Neuronal stem cell (in vitro differentiated cells): Measurements from ENCODE around the gene MIGA2.

Source experiments
- DNase-seq: peaks from one replicate; pipeline ENCODE4 v3.0.0-alpha.2; 2013; ENCODE audit warnings: low spot score
- H2AFZ ChIP-seq: one replicate; pipeline ENCODE4 v1.6.1; 2013; ENCODE audit warnings: mild to moderate bottlenecking, low read length, inconsistent platforms
- H2AK5ac ChIP-seq: 2 replicates; pipeline ENCODE4 v1.6.1; 2013; ENCODE audit warnings: low read depth, mild to moderate bottlenecking, inconsistent platforms, low read length, moderate library complexity, mixed read lengths
- H2BK120ac ChIP-seq: 2 replicates; pipeline ENCODE4 v1.6.1; 2013; ENCODE audit warnings: low read depth, mild to moderate bottlenecking, inconsistent platforms, low read length, moderate library complexity, mixed read lengths
- H2BK12ac ChIP-seq: one replicate; pipeline ENCODE4 v1.6.1; 2013; ENCODE audit warnings: low read length, inconsistent platforms
- H2BK15ac ChIP-seq: 2 replicates; pipeline ENCODE4 v1.6.1; 2013; ENCODE audit warnings: mild to moderate bottlenecking, low read length, inconsistent platforms, mixed read lengths
- H2BK5ac ChIP-seq: one replicate; pipeline ENCODE4 v1.6.1; 2013; ENCODE audit warnings: inconsistent platforms, mild to moderate bottlenecking, low read length, moderate library complexity
- H3K14ac ChIP-seq: one replicate; pipeline ENCODE4 v1.6.1; 2013; ENCODE audit warnings: low read length, inconsistent platforms
- H3K18ac ChIP-seq: 2 replicates; pipeline ENCODE4 v1.6.1; 2013; ENCODE audit warnings: low read length, inconsistent platforms
- H3K23ac ChIP-seq: 2 replicates; pipeline ENCODE4 v1.6.1; 2013; ENCODE audit warnings: low read depth, mild to moderate bottlenecking, mixed read lengths, low read length, inconsistent platforms; ENCODE audit not compliant: poor library complexity
- H3K27ac ChIP-seq: replicated peaks from 3 replicates; pipeline ENCODE4 v1.5.1; 2013; ENCODE audit warnings: low read length, inconsistent platforms
- H3K27me3 ChIP-seq, 3 experiments: 2 replicates each; pipeline ENCODE4 v1.6.1; 2013; ENCODE audit warnings: low read length in 3 of 3, mild to moderate bottlenecking in 2 of 3, inconsistent platforms in 1 of 3, low read depth in 1 of 3, mixed read lengths in 1 of 3, moderate library complexity in 1 of 3; ENCODE audit not compliant: control insufficient read depth in 3 of 3, insufficient read depth in 3 of 3
- H3K36me3 ChIP-seq, 2 donors: replicated peaks in 1 of 2; 2 replicates each; pipeline ENCODE4 v1.6.1; 2013; ENCODE audit warnings: low read length in 2 of 2; ENCODE audit not compliant: control insufficient read depth in 2 of 2, insufficient read depth in 2 of 2
- H3K4ac ChIP-seq: 2 replicates; pipeline ENCODE4 v1.6.1; 2013; ENCODE audit warnings: inconsistent platforms, mild to moderate bottlenecking, low read length, moderate library complexity
- H3K4me1 ChIP-seq, 2 donors: 1 replicate in 1 of 2; 2 replicates in 1 of 2; pipeline ENCODE4 v1.6.1; 2013; ENCODE audit warnings: low read length in 2 of 2, low read depth in 1 of 2; ENCODE audit not compliant: control insufficient read depth in 2 of 2, insufficient read depth in 1 of 2
- H3K4me2 ChIP-seq: one replicate; pipeline ENCODE4 v1.6.1; 2013; ENCODE audit warnings: mild to moderate bottlenecking, low read length, inconsistent platforms; ENCODE audit not compliant: insufficient read depth, poor library complexity, severe bottlenecking
- H3K4me3 ChIP-seq, 2 donors: 2 replicates each; pipeline ENCODE4 v1.5.1; 2013; ENCODE audit warnings: low read length in 2 of 2, mild to moderate bottlenecking in 2 of 2, inconsistent platforms in 1 of 2, moderate library complexity in 1 of 2
- H3K79me1 ChIP-seq: one replicate; pipeline ENCODE4 v1.6.1; 2013; ENCODE audit warnings: low read depth, mild to moderate bottlenecking, inconsistent platforms, low read length, moderate library complexity
- H3K9ac ChIP-seq: one replicate; pipeline ENCODE4 v1.6.1; 2013; ENCODE audit warnings: mild to moderate bottlenecking, low read depth, low read length, inconsistent platforms; ENCODE audit not compliant: poor library complexity
- H3K9me3 ChIP-seq, 2 donors: replicated peaks in 1 of 2; 2 replicates each; pipeline versions ENCODE3 to v1.6.1; 2013; ENCODE audit warnings: low read length in 2 of 2, mild to moderate bottlenecking in 2 of 2, inconsistent platforms in 1 of 2, low read depth in 1 of 2, mixed read lengths in 1 of 2, moderate library complexity in 1 of 2; ENCODE audit not compliant: control insufficient read depth in 2 of 2, insufficient read depth in 1 of 2
- H4K8ac ChIP-seq: one replicate; pipeline ENCODE4 v1.6.1; 2013; ENCODE audit warnings: low read depth, mild to moderate bottlenecking, inconsistent platforms, low read length, moderate library complexity
- H4K91ac ChIP-seq: one replicate; pipeline ENCODE4 v1.6.1; 2013; ENCODE audit warnings: low read length, low read depth, mild to moderate bottlenecking, inconsistent platforms; ENCODE audit not compliant: poor library complexity
- WGBS, 2 donors: extraction: QIAGEN DNeasy Blood & Tissue Kit; methylation state at CpG; one replicate each; pipeline ENCODE4 v1.1.7; 2013; ENCODE audit warnings: missing lambda C conversion rate in 2 of 2, mixed read lengths in 1 of 2; ENCODE audit not compliant: insufficient read length in 2 of 2, insufficient replicate concordance in 1 of 2; ENCODE audit errors: extremely low coverage in 2 of 2; 5-methylcytosine and 5-hydroxymethylcytosine counted together

The MIGA2 gene

GRCh38 chr9:129081388-129081904 is 45.0 kb downstream of the MIGA2 start:
- Histone ChIP-seq H3K4me2 (peak overlapping the region; percentile 88), H3K36me3 (peaks cover 16 to 33% of the 10 kb centered on the region in 2 donors), H4K8ac (no peak overlapping the region), H3K4me1 (peaks cover 0 to 8% of the 10 kb centered on the region in 2 donors), H2AK5ac (peak overlapping the region; percentile 95), H3K4me3 (peak overlapping the region; percentile 77 to 79), H2BK5ac (peak overlapping the region; percentile 91), H2BK12ac (no peak overlapping the region), H2BK15ac (no peak overlapping the region), H3K14ac (peak overlapping the region; percentile 39), H3K4ac (peak overlapping the region; percentile 93), H3K79me1 (peaks cover 10% of the 10 kb centered on the region), H2BK120ac (peak overlapping the region; percentile 57), H4K91ac (no peak overlapping the region), H3K9me3 (no peaks in the 10 kb centered on the region), H3K9ac (peak overlapping the region; percentile 96), H3K23ac (peak overlapping the region; percentile 82), H3K18ac (peak overlapping the region; percentile 98), H3K27me3 (no peaks in the 10 kb centered on the region), H2AFZ (peak overlapping the region; percentile 97), H3K27ac (peak overlapping the region; percentile 63)
- WGBS, 2 donors: no CpG with 5 or more reads among the region's 30 CpGs
- no peak for DNase-seq

GRCh38 chr9:129084087-129084486 is 47.7 kb downstream of the MIGA2 start:
- Histone ChIP-seq H3K18ac (no peak overlapping the region), H2BK12ac (no peak overlapping the region), H3K4ac (no peak overlapping the region), H4K8ac (no peak overlapping the region), H3K9ac (no peak overlapping the region), H3K27me3 (no peaks in the 10 kb centered on the region), H2BK120ac (no peak overlapping the region), H3K27ac (no peak overlapping the region), H2BK5ac (no peak overlapping the region), H3K4me1 (peaks cover 0 to 8% of the 10 kb centered on the region in 2 donors), H3K9me3 (no peaks in the 10 kb centered on the region), H3K23ac (no peak overlapping the region), H3K4me3 (no peak overlapping the region), H3K36me3 (peaks cover 24 to 52% of the 10 kb centered on the region in 2 donors), H2BK15ac (no peak overlapping the region), H3K14ac (no peak overlapping the region), H2AFZ (no peak overlapping the region), H4K91ac (no peak overlapping the region), H3K79me1 (peaks cover 10% of the 10 kb centered on the region), H2AK5ac (no peak overlapping the region), H3K4me2 (no peak overlapping the region)
- WGBS, 2 donors: no CpG with 5 or more reads among the region's 7 CpGs
- no peak for DNase-seq

DNA sequence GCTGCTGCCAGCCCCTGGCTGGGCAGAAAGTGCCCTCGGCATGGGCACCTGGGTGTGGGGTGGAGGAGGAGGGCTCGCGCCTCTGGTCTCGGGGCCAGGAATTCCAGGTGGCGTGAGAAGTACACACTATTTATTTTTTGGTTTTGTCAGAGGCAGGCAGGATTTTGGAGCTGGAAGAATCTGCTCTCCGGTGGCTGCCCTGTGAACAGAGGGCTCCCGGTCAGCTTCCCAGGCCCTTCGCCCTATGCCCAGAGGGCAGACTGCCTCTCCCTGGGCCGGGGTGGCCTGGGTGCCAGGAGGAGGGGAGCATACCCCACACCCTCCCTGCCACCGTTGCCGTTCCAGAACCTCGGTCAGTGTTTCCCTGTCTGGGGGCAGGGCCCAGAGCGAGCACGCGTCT is 52.8 kb downstream of the MIGA2 start:
- no peak overlapping the region for H2BK15ac ChIP-seq
- H3K27me3 ChIP-seq: no peaks in the 10 kb centered on the region
- H2AK5ac ChIP-seq: no peak overlapping the region
- H3K4me2 ChIP-seq: no peak overlapping the region
- H2BK5ac ChIP-seq: no peak overlapping the region
- WGBS, 2 donors: no CpG with 5 or more reads among the region's 15 CpGs
- no peak overlapping the region for H3K4me3 ChIP-seq
- H2BK120ac ChIP-seq: no peak overlapping the region
- H3K18ac ChIP-seq: no peak overlapping the region
- H3K23ac ChIP-seq: no peak overlapping the region
- DNase-seq: no peak
- no peaks in the 10 kb centered on the region for H3K4me1 ChIP-seq
- no peak overlapping the region for H4K91ac ChIP-seq
- no peaks in the 10 kb centered on the region for H3K79me1 ChIP-seq
- no peak overlapping the region for H2BK12ac ChIP-seq
- peaks cover 36 to 59% of the 10 kb centered on the region in 2 donors for H3K36me3 ChIP-seq
- H3K9me3 ChIP-seq: no peaks in the 10 kb centered on the region
- no peak overlapping the region for H4K8ac ChIP-seq
- no peak overlapping the region for H3K9ac ChIP-seq
- no peak overlapping the region for H3K14ac ChIP-seq
- no peak overlapping the region for H3K4ac ChIP-seq
- H3K27ac ChIP-seq: no peak overlapping the region
- H2AFZ ChIP-seq: no peak overlapping the region

- H3K27ac ChIP-seq: no peak overlapping the region
- H3K4me3 ChIP-seq: no peak overlapping the region
- no peak overlapping the region for H3K9ac ChIP-seq
- peaks cover 13 to 35% of the 10 kb centered on the region in 2 donors for H3K36me3 ChIP-seq
- H3K4me1 ChIP-seq: no peaks in the 10 kb centered on the region
- no peak overlapping the region for H4K91ac ChIP-seq
- no peak overlapping the region for H3K23ac ChIP-seq
- no peaks in the 10 kb centered on the region for H3K9me3 ChIP-seq
- no peak overlapping the region for H3K18ac ChIP-seq
- H3K4me2 ChIP-seq: no peak overlapping the region
- H2BK120ac ChIP-seq: no peak overlapping the region
- no peak overlapping the region for H2BK15ac ChIP-seq
- H4K8ac ChIP-seq: peak overlapping the region; percentile 52
- H3K79me1 ChIP-seq: no peaks in the 10 kb centered on the region
- H3K4ac ChIP-seq: no peak overlapping the region
- no peak overlapping the region for H2BK12ac ChIP-seq
- H3K27me3 ChIP-seq: no peaks in the 10 kb centered on the region
- no peak overlapping the region for H2BK5ac ChIP-seq
- peak overlapping the region; percentile 21 for H3K14ac ChIP-seq
- peak overlapping the region; percentile 53 for H2AK5ac ChIP-seq
- no CpG with 5 or more reads among the region's 20 CpGs for WGBS, 2 donors
- no peak overlapping the region for H2AFZ ChIP-seq
- DNase-seq: no peak
These were observed 57.4 kb downstream of the MIGA2 start for GRCh38 chr9:129093602-129094386.
